GM23248 (cell line): ENCODE results near the gene FGD5. TPM values are rescaled to one million over a fixed set of nuclear protein-coding genes. Genes with fewer than 3 reads are reported as not detected.

Source experiments
- DNase-seq: peaks from one replicate; pipeline ENCODE4 v3.0.0-alpha.2; 2015
- H2AFZ ChIP-seq: fragments of 200-600 bp; sonication (generic); 2 replicates; pipeline ENCODE4 v1.6.1; 2016; ENCODE audit warnings: antibody characterized with exemption
- H3F3A ChIP-seq: fragments of 200-600 bp; sonication (generic); 2 replicates; pipeline ENCODE4 v1.6.1; 2016; ENCODE audit warnings: mild to moderate bottlenecking, antibody characterized with exemption, mixed run types; ENCODE audit not compliant: insufficient read depth
- H3K27ac ChIP-seq: fragments of 200-600 bp; sonication (generic); 2 replicates; pipeline ENCODE4 v1.5.1; 2016; ENCODE audit warnings: mild to moderate bottlenecking
- H3K27me3 ChIP-seq: fragments of 200-600 bp; sonication (generic); replicated peaks from 2 replicates; pipeline ENCODE4 v1.6.1; 2016; ENCODE audit warnings: mild to moderate bottlenecking; ENCODE audit not compliant: insufficient read depth
- H3K36me3 ChIP-seq: fragments of 200-600 bp; sonication (generic); 2 replicates; pipeline ENCODE4 v1.6.1; 2016; ENCODE audit warnings: low read depth, mild to moderate bottlenecking
- H3K4me1 ChIP-seq: fragments of 200-600 bp; sonication (generic); 2 replicates; pipeline ENCODE4 v1.6.1; 2016; ENCODE audit warnings: mild to moderate bottlenecking; ENCODE audit not compliant: insufficient read depth
- H3K4me2 ChIP-seq: fragments of 200-600 bp; sonication (generic); one replicate; pipeline ENCODE4 v1.6.1; 2016; ENCODE audit warnings: mild to moderate bottlenecking; ENCODE audit not compliant: unreplicated experiment
- H3K4me3 ChIP-seq: fragments of 200-600 bp; sonication (generic); 2 replicates; pipeline ENCODE4 v1.5.1; 2016; ENCODE audit warnings: mild to moderate bottlenecking
- H3K79me2 ChIP-seq: fragments of 200-600 bp; sonication (generic); 2 replicates; pipeline ENCODE4 v1.6.1; 2016; ENCODE audit warnings: mild to moderate bottlenecking; ENCODE audit not compliant: insufficient read depth
- H3K9ac ChIP-seq: fragments of 200-600 bp; sonication (generic); 2 replicates; pipeline ENCODE4 v1.6.1; 2016; ENCODE audit warnings: mild to moderate bottlenecking
- H3K9me2 ChIP-seq: fragments of 200-600 bp; sonication (generic); 2 replicates; pipeline ENCODE4 v1.6.1; 2016; ENCODE audit warnings: mixed run types, mild to moderate bottlenecking, moderate library complexity; ENCODE audit not compliant: insufficient read depth
- H3K9me3 ChIP-seq: fragments of 200-600 bp; sonication (generic); one replicate; pipeline ENCODE4 v1.6.1; 2017; ENCODE audit warnings: low read depth
- H4K20me1 ChIP-seq: fragments of 200-600 bp; sonication (generic); 2 replicates; pipeline ENCODE4 v1.6.0; 2016; ENCODE audit not compliant: insufficient read depth
- EZH2 ChIP-seq: fragments of 200-600 bp; sonication (generic); IDR thresholded peaks from 2 replicates; pipeline ENCODE4 v1.6.1; 2018; ENCODE audit warnings: antibody characterized with exemption, mild to moderate bottlenecking; ENCODE audit not compliant: insufficient read depth, poor library complexity, severe bottlenecking
- EZH2phosphoT487 ChIP-seq: fragments of 200-600 bp; sonication (generic); IDR thresholded peaks from 2 replicates; pipeline ENCODE4 v1.6.1; 2018; ENCODE audit warnings: antibody characterized with exemption, moderate library complexity, mild to moderate bottlenecking, low read depth; ENCODE audit not compliant: insufficient read depth
- WGBS, 2 experiments: methylation state at CpG; one replicate each; pipeline ENCODE4 v1.1.6; 2015 to 2017; ENCODE audit warnings: low lambda C conversion rate in 2 of 2, low coverage in 1 of 2; ENCODE audit errors: missing lambda C conversion rate in 2 of 2; 5-methylcytosine and 5-hydroxymethylcytosine counted together
- in situ Hi-C: fragments of 300-500 bp; cut with MboI; formaldehyde crosslinking; loops from 2 replicates; pipeline ENCODE4 v1.15.0; 2020
- polyA plus RNA-seq: library from polyadenylated mRNA; unstranded; fragments of >200 nt; fragmentation: Nextera tagmentation; extraction: Ambion mirVana; gene quantifications from 2 replicates; pipeline ENCODE4 v1.2.1, GENCODE V29; 2016
- total RNA-seq: library from RNA; depleted of rRNA; stranded (reverse); fragments of >200 nt; shearing (Covaris generic); gene quantifications from 2 replicates; pipeline ENCODE4 v1.2.3, GENCODE V29; 2014

The FGD5 gene
- total and polyA plus RNA-seq, 2 experiments from 2014 or later = not detected

DNA sequence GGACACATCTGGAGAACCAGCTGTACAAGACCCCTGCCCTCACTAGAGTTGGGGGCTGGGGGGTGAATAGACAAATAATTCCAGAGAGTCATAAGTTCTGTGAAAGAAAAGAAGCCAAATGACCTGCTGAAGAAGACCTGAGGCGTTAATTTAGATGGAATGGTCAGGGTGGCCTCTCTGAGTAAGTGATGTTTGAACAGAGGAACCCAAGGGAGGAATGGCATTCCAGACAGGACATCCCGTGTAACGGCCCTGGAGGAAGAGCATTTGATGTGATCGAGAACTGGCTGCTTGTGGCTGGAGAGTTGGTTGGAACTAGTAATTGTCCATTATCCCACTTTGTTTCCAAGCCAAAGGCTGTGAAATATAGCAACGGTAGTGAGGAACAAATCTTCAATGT is 130.4 kb downstream of the FGD5 start:
- Histone ChIP-seq H3K4me3 (peak overlapping the region; percentile 97), H3K36me3 (peaks cover 15% of the 10 kb centered on the region; the same call in 1 of the 2 replicates), H3K9ac (peak overlapping the region; percentile 88), H3F3A (peaks cover 20% of the 10 kb centered on the region), H3K79me2 (peaks cover 86% of the 10 kb centered on the region), H3K4me2 (peak overlapping the region; percentile 91), H3K27me3 (no peaks in the 10 kb centered on the region), H3K4me1 (peaks cover 16% of the 10 kb centered on the region), H3K27ac (peak overlapping the region; percentile 66), H2AFZ (peak overlapping the region; percentile 91), H4K20me1 (0 out of 2 replicates have a peak, but pooled peaks cover 2% of the 10 kb centered on the region), H3K9me3 (no peaks in the 10 kb centered on the region), H3K9me2 (no peaks in the 10 kb centered on the region)
- peak; percentile 40 for DNase-seq
- TF ChIP-seq EZH2phosphoT487 (no peak), EZH2 (no peak)
- 28 to 34% methylated on average over 5 of the region's 5 CpGs for WGBS, 2 experiments
- in situ Hi-C loops = no loop called here

GRCh38 chr3:14950274-14950673 is 131.5 kb downstream of the FGD5 start:
- no peak for DNase-seq

DNA sequence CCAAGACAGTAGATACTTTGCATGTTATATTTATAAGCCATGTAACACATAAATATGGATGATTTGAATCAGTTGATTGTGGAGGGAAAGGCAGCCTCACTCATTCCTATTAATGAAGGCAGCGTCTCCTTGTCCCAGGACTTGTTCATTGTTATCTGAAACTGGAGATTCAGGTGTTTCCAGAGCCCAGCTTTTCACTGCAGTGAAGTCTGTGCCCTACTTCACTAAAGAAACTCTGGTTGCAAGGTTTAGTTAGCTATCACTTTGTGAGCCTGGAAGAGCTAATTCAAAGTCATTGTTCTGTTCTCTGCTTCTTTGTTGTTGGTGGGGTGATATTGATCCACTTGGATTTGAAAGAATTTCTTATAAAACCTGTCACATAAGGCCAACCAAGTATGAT is 138.4 kb downstream of the FGD5 start:
- TF ChIP-seq EZH2phosphoT487 (no peak), EZH2 (no peak)

More at GRCh38 chr3:14950274-14950673, 131.5 kb downstream of the FGD5 start:
- Histone ChIP-seq H3K9ac (no peak overlapping the region), H3F3A (peaks cover 20% of the 10 kb centered on the region), H3K9me2 (no peaks in the 10 kb centered on the region), H3K27me3 (no peaks in the 10 kb centered on the region), H3K27ac (no peak overlapping the region), H4K20me1 (no peaks in the 10 kb centered on the region), H3K4me2 (no peak overlapping the region), H3K4me3 (no peak overlapping the region), H3K79me2 (peaks cover 86% of the 10 kb centered on the region), H3K4me1 (peaks cover 16% of the 10 kb centered on the region), H3K9me3 (no peaks in the 10 kb centered on the region), H2AFZ (no peak overlapping the region), H3K36me3 (peaks cover 4% of the 10 kb centered on the region; the same call in 1 of the 2 replicates)
- TF ChIP-seq EZH2 (no peak), EZH2phosphoT487 (no peak)
- WGBS, 2 experiments = 95 to 100% methylated on average over 2 of the region's 2 CpGs
- in situ Hi-C loops = no loop called here

GRCh38 chr3:14957925-14958324 is 139.2 kb downstream of the FGD5 start:
- Histone ChIP-seq H3K4me2 (no peak overlapping the region), H3K27ac (no peak overlapping the region), H3K4me3 (no peak overlapping the region), H3K36me3 (no peaks in the 10 kb centered on the region), H3K9ac (no peak overlapping the region), H2AFZ (no peak overlapping the region), H3K9me2 (no peaks in the 10 kb centered on the region), H3K9me3 (no peaks in the 10 kb centered on the region), H3K27me3 (no peaks in the 10 kb centered on the region), H4K20me1 (0 out of 2 replicates have a peak, but pooled peaks cover 12% of the 10 kb centered on the region), H3K4me1 (peaks cover 7% of the 10 kb centered on the region), H3K79me2 (peaks cover 98% of the 10 kb centered on the region), H3F3A (peaks cover 12% of the 10 kb centered on the region; the same call in 1 of the 2 replicates)
- DNase-seq = no peak
- in situ Hi-C loops = no loop called here
- 53 to 55% methylated on average over 1 of the region's 1 CpG for WGBS, 2 experiments
- no peak for TF ChIP-seq EZH2phosphoT487
- TF ChIP-seq EZH2 = no peak

More for the DNA sequence above, 138.4 kb downstream of the FGD5 start:
- H2AFZ ChIP-seq = no peak overlapping the region
- H3K4me1 ChIP-seq = no peaks in the 10 kb centered on the region
- 97 to 100% methylated on average over 1 of the region's 1 CpG for WGBS, 2 experiments
- H4K20me1 ChIP-seq = 0 out of 2 replicates have a peak, but pooled peaks cover 5% of the 10 kb centered on the region
- in situ Hi-C loops = no loop called here
- no peak for DNase-seq
- no peak overlapping the region for H3K4me2 ChIP-seq
- H3K9me2 ChIP-seq = no peaks in the 10 kb centered on the region
- H3K27ac ChIP-seq = no peak overlapping the region
- H3K9me3 ChIP-seq = no peaks in the 10 kb centered on the region
- no peaks in the 10 kb centered on the region for H3K27me3 ChIP-seq
- H3K9ac ChIP-seq = no peak overlapping the region
- peaks cover 4% of the 10 kb centered on the region; the same call in 1 of the 2 replicates for H3F3A ChIP-seq
- H3K36me3 ChIP-seq = no peaks in the 10 kb centered on the region
- H3K4me3 ChIP-seq = no peak overlapping the region
- peaks cover 100% of the 10 kb centered on the region for H3K79me2 ChIP-seq
